ENCODE measurements around the gene TMEM273.

DNA sequence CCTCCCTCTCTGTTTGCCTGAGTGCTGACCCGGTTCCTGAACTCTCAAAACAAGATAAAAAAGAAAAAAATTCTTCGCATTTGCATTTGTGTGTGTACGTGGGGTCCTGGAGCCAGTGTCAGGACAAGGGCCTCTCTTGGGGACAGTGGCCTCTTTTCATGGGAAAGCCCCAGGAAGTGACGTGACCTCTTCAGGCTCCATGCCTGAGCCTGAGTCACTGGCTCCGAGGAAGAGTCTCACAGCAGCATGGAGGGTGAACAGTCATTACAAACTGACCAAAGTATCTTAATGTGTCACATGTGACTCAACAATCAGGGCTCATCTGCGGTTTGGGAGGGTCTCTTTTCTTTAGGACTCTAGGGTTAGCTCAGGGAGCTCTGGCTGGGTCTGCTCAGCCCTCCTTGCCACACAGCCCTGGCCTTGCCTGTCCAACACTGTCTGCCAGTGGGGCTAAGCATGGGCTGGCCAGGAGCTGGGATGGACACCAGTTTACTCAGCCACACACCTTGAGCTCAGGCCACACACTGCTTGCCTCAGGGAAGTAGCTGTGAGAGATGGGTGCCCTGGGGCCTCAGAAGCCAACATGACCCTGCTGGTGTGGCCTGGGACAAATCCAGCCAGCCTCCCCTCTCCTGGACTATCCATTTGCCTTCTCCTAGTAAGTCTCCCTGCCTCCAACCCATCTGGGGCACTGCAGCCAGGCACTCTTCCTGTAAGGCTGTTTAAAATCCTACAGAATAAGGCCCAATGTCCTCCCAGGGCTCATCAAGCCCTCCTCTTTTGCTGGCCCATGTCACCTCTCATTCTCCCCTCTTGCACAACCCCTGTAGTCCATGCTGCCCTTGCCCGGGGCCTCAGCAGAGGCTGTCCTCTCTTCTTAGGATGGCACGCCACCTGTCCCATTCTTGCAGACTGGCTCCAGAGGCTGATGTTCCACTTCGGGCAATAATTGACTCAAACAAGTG lies 10.5 kb downstream of the TMEM273 start:
- TF ChIP-seq SMC3 (IDR thresholded peaks at IDR 0.05; ENCODE audit: borderline replicate concordance, low read length) (no peak), EZH2 (IDR thresholded peaks at IDR 0.05; ENCODE audit: borderline replicate concordance, control insufficient read depth, low read depth, low read length) (no peak), STAT1 (conservative IDR thresholded peaks at IDR 0.05) (no peak), RELA (IDR thresholded peaks at IDR 0.05; ENCODE audit: borderline replicate concordance, partially characterized antibody) (peak; percentile 95), SPI1 (IDR thresholded peaks at IDR 0.05; ENCODE audit: borderline replicate concordance, insufficient read depth, low read depth, low read length) (no peak), ATF2 (IDR thresholded peaks at IDR 0.05; ENCODE audit: low read length) (peak; percentile 91)
- TF ChIP-seq, protein P1, sequence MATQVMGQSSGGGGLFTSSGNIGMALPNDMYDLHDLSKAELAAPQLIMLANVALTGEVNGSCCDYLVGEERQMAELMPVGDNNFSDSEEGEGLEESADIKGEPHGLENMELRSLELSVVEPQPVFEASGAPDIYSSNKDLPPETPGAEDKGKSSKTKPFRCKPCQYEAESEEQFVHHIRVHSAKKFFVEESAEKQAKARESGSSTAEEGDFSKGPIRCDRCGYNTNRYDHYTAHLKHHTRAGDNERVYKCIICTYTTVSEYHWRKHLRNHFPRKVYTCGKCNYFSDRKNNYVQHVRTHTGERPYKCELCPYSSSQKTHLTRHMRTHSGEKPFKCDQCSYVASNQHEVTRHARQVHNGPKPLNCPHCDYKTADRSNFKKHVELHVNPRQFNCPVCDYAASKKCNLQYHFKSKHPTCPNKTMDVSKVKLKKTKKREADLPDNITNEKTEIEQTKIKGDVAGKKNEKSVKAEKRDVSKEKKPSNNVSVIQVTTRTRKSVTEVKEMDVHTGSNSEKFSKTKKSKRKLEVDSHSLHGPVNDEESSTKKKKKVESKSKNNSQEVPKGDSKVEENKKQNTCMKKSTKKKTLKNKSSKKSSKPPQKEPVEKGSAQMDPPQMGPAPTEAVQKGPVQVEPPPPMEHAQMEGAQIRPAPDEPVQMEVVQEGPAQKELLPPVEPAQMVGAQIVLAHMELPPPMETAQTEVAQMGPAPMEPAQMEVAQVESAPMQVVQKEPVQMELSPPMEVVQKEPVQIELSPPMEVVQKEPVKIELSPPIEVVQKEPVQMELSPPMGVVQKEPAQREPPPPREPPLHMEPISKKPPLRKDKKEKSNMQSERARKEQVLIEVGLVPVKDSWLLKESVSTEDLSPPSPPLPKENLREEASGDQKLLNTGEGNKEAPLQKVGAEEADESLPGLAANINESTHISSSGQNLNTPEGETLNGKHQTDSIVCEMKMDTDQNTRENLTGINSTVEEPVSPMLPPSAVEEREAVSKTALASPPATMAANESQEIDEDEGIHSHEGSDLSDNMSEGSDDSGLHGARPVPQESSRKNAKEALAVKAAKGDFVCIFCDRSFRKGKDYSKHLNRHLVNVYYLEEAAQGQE (IDR thresholded peaks at IDR 0.05; ENCODE audit: low read depth, low read length): 0 out of 2 replicates have a peak, but pooled peaks have one; percentile 11

Data from GM12878 (cell line).